Cardiac fibroblast (primary cell): Measurements from ENCODE around the gene TPCN1.

Experiments used
- DNase-seq, 2 donors: peaks; one replicate each; pipeline versions ENCODE4 v3.0.0 to v3.0.0-alpha.2; 2010; ENCODE audit warnings: low read depth in 2 of 2
- H3K4me3 ChIP-seq, 2 donors: replicated peaks in 1 of 2; 1 replicate in 1 of 2; 2 replicates in 1 of 2; pipeline ENCODE4 v1.5.1; 2011; ENCODE audit warnings: low read depth in 2 of 2, low read length in 2 of 2, mild to moderate bottlenecking in 2 of 2, moderate library complexity in 1 of 2
- CTCF ChIP-seq: IDR thresholded peaks from one replicate; pipeline ENCODE4 v1.5.1; 2011; ENCODE audit warnings: low read depth, mild to moderate bottlenecking, low read length, inconsistent platforms

Gene TPCN1

GRCh38 chr12:113231235-113232088 is 10.2 kb downstream of the TPCN1 start:
- no peak for TF ChIP-seq CTCF
- peak in 1 of 2 donors; percentile 81 for DNase-seq
- H3K4me3 ChIP-seq = no peak overlapping the region

GRCh38 chr12:113232089-113232839 is 11.0 kb downstream of the TPCN1 start:
- DNase-seq = no peak
- no peak overlapping the region for H3K4me3 ChIP-seq
- no peak for TF ChIP-seq CTCF

GRCh38 chr12:113232840-113233585 is 11.7 kb downstream of the TPCN1 start:
- no peak overlapping the region for H3K4me3 ChIP-seq
- no peak for DNase-seq
- no peak for TF ChIP-seq CTCF

GRCh38 chr12:113233967-113234366 is 12.7 kb downstream of the TPCN1 start:
- no peak overlapping the region for H3K4me3 ChIP-seq
- DNase-seq = no peak
- no peak for TF ChIP-seq CTCF

GRCh38 chr12:113234483-113234882 is 13.2 kb downstream of the TPCN1 start:
- no peak for TF ChIP-seq CTCF
- no peak for DNase-seq
- no peak overlapping the region for H3K4me3 ChIP-seq

GRCh38 chr12:113235976-113236375 is 14.7 kb downstream of the TPCN1 start:
- no peak for DNase-seq
- TF ChIP-seq CTCF = no peak
- no peak overlapping the region for H3K4me3 ChIP-seq
